ENCODE results near the gene DLX2. TPM values are rescaled to one million over a fixed set of nuclear protein-coding genes. Genes with fewer than 3 reads are reported as not detected.
A peak's percentile ranks its signal among the peaks of the same experiment; 100 is the strongest.

The DLX2 gene
- total and polyA plus RNA-seq, 10 of the 15 experiments (the other 5 are each of a cell fraction or from before 2014, with no cell fraction given): 0.03 TPM; not detected in 9

DNA sequence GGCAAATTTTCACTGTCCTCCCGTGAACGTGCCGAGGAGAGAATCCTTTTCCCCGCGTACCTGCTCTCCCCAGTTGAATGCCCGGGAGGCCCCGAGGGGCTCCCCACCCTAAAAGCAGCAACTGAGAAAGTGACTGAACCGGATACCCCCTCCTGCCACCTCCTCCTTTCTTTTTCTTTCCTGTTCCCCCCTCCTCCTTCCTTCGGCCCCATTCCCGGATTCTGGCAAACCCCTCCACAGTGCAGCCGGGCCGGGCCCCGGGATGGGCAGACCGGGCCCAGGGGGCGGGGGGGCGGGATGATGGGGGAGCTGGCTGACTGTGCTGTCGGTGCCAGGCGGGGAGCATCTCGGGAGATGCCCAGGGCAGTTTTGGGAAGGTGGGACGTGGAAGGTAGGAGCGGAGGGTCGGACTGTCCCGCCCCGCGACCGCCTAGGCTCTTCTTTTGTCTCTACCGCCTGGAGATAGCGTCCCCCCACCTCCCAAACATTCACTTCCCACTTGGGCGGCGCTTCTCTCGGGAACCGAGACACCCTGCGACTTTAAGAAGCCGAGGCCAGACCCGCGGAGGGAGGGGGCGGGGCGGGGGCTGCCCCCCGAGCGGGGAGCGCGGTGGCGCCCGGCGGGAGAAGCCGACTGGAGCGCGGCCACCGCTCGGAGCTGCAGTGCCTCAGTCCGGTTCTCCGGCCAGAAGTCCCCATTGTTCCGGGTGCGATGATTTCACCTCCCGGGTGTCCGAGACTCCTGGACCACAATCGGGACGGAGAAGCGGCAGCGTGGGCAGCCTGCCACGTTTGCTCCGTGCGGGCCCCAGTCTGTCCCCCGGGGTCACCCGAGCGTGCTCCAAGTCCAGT, 8.2 kb downstream of the DLX2 start (continued):
- TF ChIP-seq TBL1XR1 (IDR thresholded peaks at IDR 0.05; ENCODE audit: low read depth, low read length) (no peak), KDM1A (IDR thresholded peaks at IDR 0.05; ENCODE audit: borderline replicate concordance) (no peak), MTA3 (IDR thresholded peaks at IDR 0.05; ENCODE audit: borderline replicate concordance, low read length) (no peak), CEBPB (IDR thresholded peaks at IDR 0.05; ENCODE audit: borderline replicate concordance in 1 of 2, low read depth in 2 of 2, low read length in 2 of 2) (no peak), PAX8 (IDR thresholded peaks at IDR 0.05) (no peak)
- TF ChIP-seq, protein P1, sequence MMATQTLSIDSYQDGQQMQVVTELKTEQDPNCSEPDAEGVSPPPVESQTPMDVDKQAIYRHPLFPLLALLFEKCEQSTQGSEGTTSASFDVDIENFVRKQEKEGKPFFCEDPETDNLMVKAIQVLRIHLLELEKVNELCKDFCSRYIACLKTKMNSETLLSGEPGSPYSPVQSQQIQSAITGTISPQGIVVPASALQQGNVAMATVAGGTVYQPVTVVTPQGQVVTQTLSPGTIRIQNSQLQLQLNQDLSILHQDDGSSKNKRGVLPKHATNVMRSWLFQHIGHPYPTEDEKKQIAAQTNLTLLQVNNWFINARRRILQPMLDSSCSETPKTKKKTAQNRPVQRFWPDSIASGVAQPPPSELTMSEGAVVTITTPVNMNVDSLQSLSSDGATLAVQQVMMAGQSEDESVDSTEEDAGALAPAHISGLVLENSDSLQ (IDR thresholded peaks at IDR 0.05): no peak

DNA sequence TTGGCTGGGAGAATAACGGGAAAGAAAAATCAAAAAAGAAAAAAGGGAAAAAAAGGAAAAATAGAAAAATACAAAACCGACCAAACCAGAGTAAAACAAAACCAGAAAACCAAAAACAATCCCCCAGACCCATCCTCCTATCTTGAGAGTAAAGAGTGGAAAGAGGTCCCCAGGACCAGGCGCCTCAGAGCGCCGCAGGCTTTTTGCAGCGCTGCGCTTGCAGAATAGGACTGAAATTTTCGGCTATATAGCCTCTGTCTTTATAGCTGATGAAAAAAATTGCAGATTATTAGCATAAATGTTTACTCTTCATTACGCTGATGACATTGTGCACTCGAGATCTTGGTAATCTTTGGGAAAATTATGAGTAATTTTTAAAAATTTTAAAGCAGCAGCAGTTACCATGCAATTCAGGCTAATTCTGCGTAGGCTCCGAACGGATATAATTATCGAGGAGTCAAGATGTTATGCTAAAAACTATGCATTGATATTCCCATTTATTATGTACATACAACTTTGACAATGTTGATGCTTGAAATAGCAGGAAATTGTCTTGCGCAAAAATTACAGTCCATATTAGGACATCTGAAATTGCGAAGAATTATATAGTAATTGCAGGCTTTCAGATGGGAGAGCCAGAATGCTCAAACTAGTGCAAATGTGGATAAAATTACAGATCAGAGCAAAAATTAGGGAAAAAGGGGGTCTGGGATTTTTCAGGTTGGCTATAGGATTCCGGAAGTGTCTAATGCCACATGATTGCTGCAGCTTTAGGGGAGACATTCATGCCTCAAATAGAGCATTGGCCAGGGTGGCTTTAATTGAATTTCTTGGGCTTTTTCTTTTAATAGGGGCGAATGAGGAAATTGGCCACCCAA, 9.0 kb downstream of the DLX2 start:
- CTCF ChIA-PET: no interaction called here
- in situ Hi-C loops (cut with MboI): no loop called here
- FAIRE-seq: no peak
- TF ChIP-seq CHD4 (IDR thresholded peaks at IDR 0.05): no peak
- no peak for TF ChIP-seq TCF7 (IDR thresholded peaks at IDR 0.05; ENCODE audit: borderline replicate concordance)
- no peak for TF ChIP-seq TARDBP (IDR thresholded peaks at IDR 0.05; ENCODE audit: borderline replicate concordance)
- TF ChIP-seq POLR2AphosphoS2 (IDR thresholded peaks at IDR 0.05; ENCODE audit: low read depth, low read length): no peak
- TF ChIP-seq, protein P2, sequence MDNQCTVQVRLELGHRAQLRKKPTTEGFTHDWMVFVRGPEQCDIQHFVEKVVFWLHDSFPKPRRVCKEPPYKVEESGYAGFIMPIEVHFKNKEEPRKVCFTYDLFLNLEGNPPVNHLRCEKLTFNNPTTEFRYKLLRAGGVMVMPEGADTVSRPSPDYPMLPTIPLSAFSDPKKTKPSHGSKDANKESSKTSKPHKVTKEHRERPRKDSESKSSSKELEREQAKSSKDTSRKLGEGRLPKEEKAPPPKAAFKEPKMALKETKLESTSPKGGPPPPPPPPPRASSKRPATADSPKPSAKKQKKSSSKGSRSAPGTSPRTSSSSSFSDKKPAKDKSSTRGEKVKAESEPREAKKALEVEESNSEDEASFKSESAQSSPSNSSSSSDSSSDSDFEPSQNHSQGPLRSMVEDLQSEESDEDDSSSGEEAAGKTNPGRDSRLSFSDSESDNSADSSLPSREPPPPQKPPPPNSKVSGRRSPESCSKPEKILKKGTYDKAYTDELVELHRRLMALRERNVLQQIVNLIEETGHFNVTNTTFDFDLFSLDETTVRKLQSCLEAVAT (IDR thresholded peaks at IDR 0.05): no peak
- TF ChIP-seq ZBED1 (IDR thresholded peaks at IDR 0.05; ENCODE audit: borderline replicate concordance): no peak
- no peak for TF ChIP-seq KDM1A (IDR thresholded peaks at IDR 0.05; ENCODE audit: borderline replicate concordance)
- TF ChIP-seq SPI1 (IDR thresholded peaks at IDR 0.05; ENCODE audit: borderline replicate concordance, insufficient read depth, low read depth, low read length): no peak
- TF ChIP-seq PAX8 (IDR thresholded peaks at IDR 0.05): no peak
- TF ChIP-seq RBBP5 (conservative IDR thresholded peaks at IDR 0.05): no peak
- TF ChIP-seq, protein P3, sequence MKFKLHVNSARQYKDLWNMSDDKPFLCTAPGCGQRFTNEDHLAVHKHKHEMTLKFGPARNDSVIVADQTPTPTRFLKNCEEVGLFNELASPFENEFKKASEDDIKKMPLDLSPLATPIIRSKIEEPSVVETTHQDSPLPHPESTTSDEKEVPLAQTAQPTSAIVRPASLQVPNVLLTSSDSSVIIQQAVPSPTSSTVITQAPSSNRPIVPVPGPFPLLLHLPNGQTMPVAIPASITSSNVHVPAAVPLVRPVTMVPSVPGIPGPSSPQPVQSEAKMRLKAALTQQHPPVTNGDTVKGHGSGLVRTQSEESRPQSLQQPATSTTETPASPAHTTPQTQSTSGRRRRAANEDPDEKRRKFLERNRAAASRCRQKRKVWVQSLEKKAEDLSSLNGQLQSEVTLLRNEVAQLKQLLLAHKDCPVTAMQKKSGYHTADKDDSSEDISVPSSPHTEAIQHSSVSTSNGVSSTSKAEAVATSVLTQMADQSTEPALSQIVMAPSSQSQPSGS (IDR thresholded peaks at IDR 0.05; ENCODE audit: low read length): no peak
- no peak for TF ChIP-seq RCOR1 (conservative IDR thresholded peaks at IDR 0.05; ENCODE audit: low read depth, low read length)
- no peak for TF ChIP-seq FOS (IDR thresholded peaks at IDR 0.05; ENCODE audit: borderline replicate concordance, extremely low read depth, insufficient read length)

More for the DNA sequence above, 9.0 kb downstream of the DLX2 start:
- H3K9me3 ChIP-seq (replicated peaks; ENCODE audit: control insufficient read depth, insufficient read depth, low read length): no peaks in the 10 kb centered on the region
- intact Hi-C loops (cut with micrococcal nuclease; ENCODE audit: unreplicated experiment): no loop called here
- peaks cover 33 to 55% of the 10 kb centered on the region in 2 experiments for H3K27me3 ChIP-seq (replicated peaks in 1 of 2; ENCODE audit: control insufficient read depth in 2 of 2, insufficient read depth in 2 of 2, low read length in 1 of 2)
- SMC1A ChIA-PET (ENCODE audit: uncharacterized antibody, unreplicated experiment): no interaction called here
- no peak overlapping the region for H2AFZ ChIP-seq (ENCODE audit: control insufficient read depth, low read depth, low read length)
- peaks cover 18% of the 10 kb centered on the region for H3K4me1 ChIP-seq (ENCODE audit: control insufficient read depth, insufficient read depth, low read length)
- BruUV-seq (replicated peaks): no TSS peak
- RAD21 ChIA-PET (ENCODE audit: unreplicated experiment): no interaction called here
- POLR2A ChIA-PET: interaction anchor here (0.7 kb wide), 1 partner anchor 217 kb away, joined by 3 read pairs; no protein-coding TSS in a partner anchor
- no peaks in the 10 kb centered on the region for H3K79me2 ChIP-seq (ENCODE audit: control insufficient read depth, insufficient read depth, low read length)
- WGBS (ENCODE audit: insufficient coverage, insufficient replicate concordance, low lambda C conversion rate, missing lambda C conversion rate): 36% methylated on average over 18 of the region's 18 CpGs
- H3K4me2 ChIP-seq (ENCODE audit: control insufficient read depth, insufficient read depth): no peak overlapping the region
- H4K20me1 ChIP-seq (ENCODE audit: control insufficient read depth, insufficient read depth): peaks cover 6% of the 10 kb centered on the region; the same call in 1 of the 2 replicates
- ATAC-seq (no peak), DNase-seq (ENCODE audit: low read depth, low spot score) (no peak)
- H3K27ac ChIP-seq (ENCODE audit: control insufficient read depth, insufficient read depth): no peak overlapping the region
- H3K9ac ChIP-seq (ENCODE audit: control insufficient read depth, insufficient read depth, low read length): no peak overlapping the region
- H3K36me3 ChIP-seq (ENCODE audit: control insufficient read depth in 2 of 2, insufficient read depth in 2 of 2, low read length in 1 of 2): no peaks in the 10 kb centered on the region
- peak overlapping the region; percentile 0; the same call in 1 of the 2 replicates for H3K4me3 ChIP-seq
